Measurements from ENCODE around the gene NFILZ. TPM values are rescaled to one million over a fixed set of nuclear protein-coding genes. Genes with fewer than 3 reads are reported as not detected.
A peak's percentile ranks its signal among the peaks of the same experiment; 100 is the strongest.

The NFILZ gene
- total RNA-seq, 1 experiment from 2014 or later, result not detected

- Histone ChIP-seq H3F3A (ENCODE audit: insufficient read depth, low read depth) (peaks cover 12% of the 10 kb centered on the region; the same call in 1 of the 2 replicates), H3K4me3 (no peak overlapping the region; the same call in 1 of the 2 replicates), H3K79me2 (ENCODE audit: low read depth) (no peaks in the 10 kb centered on the region), H3K9me3 (ENCODE audit: insufficient read depth, low read depth) (no peaks in the 10 kb centered on the region), H4K20me1 (ENCODE audit: insufficient read depth) (no peaks in the 10 kb centered on the region), H3K27me3 (ENCODE audit: insufficient read depth, low read depth) (peaks cover 26% of the 10 kb centered on the region; the same call in 1 of the 2 replicates), H2AFZ (no peak overlapping the region), H3K9me2 (ENCODE audit: insufficient read depth) (no peaks in the 10 kb centered on the region), H3K36me3 (ENCODE audit: low read depth) (no peaks in the 10 kb centered on the region), H3K27ac (no peak overlapping the region), H3K4me1 (replicated peaks; ENCODE audit: insufficient read depth) (no peaks in the 10 kb centered on the region), H3K4me2 (peak overlapping the region; percentile 26; the same call in 1 of the 2 replicates)
- intact Hi-C loops (cut with micrococcal nuclease; ENCODE audit: unreplicated experiment), result no loop called here
- TF ChIP-seq EZH2 (IDR thresholded peaks at IDR 0.05; ENCODE audit: low read depth), result no peak
- TF ChIP-seq CTCF (conservative IDR thresholded peaks at IDR 0.05), result no peak
- CTCF ChIA-PET, result no interaction called here
- POLR2A ChIA-PET (ENCODE audit: unreplicated experiment), result no interaction called here
- BruUV-seq (replicated peaks), result no TSS peak
- no peak for DNase-seq
Observed at GRCh38 chr19:8610936-8611300, 19.5 kb upstream of the NFILZ start.

- no TSS peak for BruUV-seq (replicated peaks)
- Histone ChIP-seq H3K4me2 (no peak overlapping the region), H3K27ac (no peak overlapping the region)
Observed at GRCh38 chr19:8611391-8611876, 19.0 kb upstream of the NFILZ start.

More at GRCh38 chr19:8611391-8611876, 19.0 kb upstream of the NFILZ start:
- CTCF ChIA-PET, result interaction anchor here (0.6 kb wide), 1 partner anchor 532 kb away, joined by 3 read pairs; no protein-coding TSS in a partner anchor
- Histone ChIP-seq H3K9me2 (ENCODE audit: insufficient read depth) (no peaks in the 10 kb centered on the region), H3K36me3 (ENCODE audit: low read depth) (no peaks in the 10 kb centered on the region), H3K4me3 (no peak overlapping the region), H3K79me2 (ENCODE audit: low read depth) (no peaks in the 10 kb centered on the region), H3K9me3 (ENCODE audit: insufficient read depth, low read depth) (no peaks in the 10 kb centered on the region), H2AFZ (no peak overlapping the region), H3K4me1 (replicated peaks; ENCODE audit: insufficient read depth) (no peaks in the 10 kb centered on the region), H3F3A (ENCODE audit: insufficient read depth, low read depth) (peaks cover 12% of the 10 kb centered on the region; the same call in 1 of the 2 replicates), H4K20me1 (ENCODE audit: insufficient read depth) (no peaks in the 10 kb centered on the region), H3K27me3 (ENCODE audit: insufficient read depth, low read depth) (peaks cover 21% of the 10 kb centered on the region; the same call in 1 of the 2 replicates)
- TF ChIP-seq EZH2 (IDR thresholded peaks at IDR 0.05; ENCODE audit: low read depth), result no peak
- TF ChIP-seq CTCF (conservative IDR thresholded peaks at IDR 0.05), result no peak
- no peak for DNase-seq
- intact Hi-C loops (cut with micrococcal nuclease; ENCODE audit: unreplicated experiment), result no loop called here
- POLR2A ChIA-PET (ENCODE audit: unreplicated experiment), result no interaction called here
